ENCODE results near the gene HTRA1.

The HTRA1 gene

DNA sequence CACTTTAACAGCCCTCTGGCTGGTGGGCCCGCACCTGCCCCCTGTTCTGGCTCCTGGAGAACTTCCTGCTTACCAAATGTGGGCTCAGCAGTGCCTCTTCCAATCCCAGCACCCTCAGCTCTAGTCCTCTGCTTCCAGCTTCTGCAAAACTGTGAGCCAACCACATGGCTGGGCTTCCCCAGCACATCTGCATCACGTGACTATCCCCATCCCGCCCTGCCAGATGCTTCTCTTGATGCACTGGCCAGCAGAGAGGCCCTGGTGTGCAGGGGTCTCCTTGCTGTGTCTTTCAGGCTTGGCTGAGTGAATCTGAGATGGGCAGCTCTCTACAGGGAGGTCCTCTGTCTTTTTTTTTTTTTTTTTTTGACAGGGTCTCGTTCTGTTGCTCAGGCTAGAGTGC, 55.4 kb downstream of the HTRA1 start:
- DNase-seq (ENCODE audit: low spot score) = no peak

DNA sequence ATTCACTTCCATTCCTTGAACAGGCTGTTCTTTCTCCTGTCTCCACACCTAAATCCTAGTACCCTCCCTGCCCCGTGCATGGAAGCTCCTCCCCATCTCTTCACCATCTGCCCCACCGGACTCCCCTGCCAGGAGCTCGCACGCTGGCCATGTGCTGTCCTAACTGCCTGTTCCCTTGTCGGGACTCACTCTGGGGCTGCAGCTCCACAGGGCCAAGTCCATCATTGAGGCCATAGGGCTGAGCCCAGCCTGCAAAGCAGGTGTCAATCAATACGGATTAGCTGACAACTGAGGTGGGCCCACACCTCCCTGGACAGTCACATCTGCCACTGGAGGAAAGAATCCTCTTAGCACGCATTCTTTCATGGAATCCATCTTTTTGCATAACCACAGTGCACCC, 57.8 kb downstream of the HTRA1 start:
- DNase-seq (ENCODE audit: low spot score) = no peak

DNA sequence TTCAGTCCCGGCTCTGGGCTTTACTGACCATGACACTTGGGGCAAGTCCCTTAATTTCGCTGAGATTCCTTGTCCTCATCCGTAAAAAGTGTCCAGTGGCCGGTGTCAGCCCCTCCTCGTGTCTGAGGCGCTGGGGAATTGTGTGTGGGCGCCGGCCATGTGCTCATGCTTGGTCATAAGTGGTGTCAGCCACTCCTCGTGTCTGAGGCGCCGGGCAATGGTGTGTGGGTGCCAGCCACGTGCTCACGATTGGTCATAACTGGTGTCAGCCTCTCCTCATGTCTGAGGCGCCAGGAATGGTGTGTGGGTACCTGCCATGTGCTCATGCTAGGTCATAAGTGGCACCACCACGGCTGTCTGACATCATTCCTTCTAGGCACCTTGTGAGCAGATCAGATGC, 58.5 kb downstream of the HTRA1 start:
- DNase-seq (ENCODE audit: low spot score) = no peak

DNA sequence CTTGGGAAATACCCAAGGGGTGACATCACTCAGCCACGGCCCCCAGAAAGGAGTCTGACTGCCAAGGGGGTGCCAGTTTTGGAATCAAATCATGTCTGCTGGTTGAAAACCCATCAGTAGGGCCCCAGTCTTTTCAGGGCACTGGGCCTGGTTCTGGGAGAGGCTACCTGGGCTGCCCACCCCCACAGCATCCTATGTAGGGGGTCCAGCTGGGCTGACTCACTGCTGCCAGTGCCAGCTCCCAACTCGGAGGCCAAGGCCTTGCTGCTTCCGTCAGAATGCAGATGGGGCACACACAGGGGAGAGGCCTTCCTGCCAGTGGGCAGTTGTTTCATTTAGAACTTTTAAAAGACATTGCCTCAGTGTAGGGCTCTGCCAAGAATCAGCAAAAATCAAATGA, 59.7 kb downstream of the HTRA1 start:
- DNase-seq (ENCODE audit: low spot score) = no peak

DNA sequence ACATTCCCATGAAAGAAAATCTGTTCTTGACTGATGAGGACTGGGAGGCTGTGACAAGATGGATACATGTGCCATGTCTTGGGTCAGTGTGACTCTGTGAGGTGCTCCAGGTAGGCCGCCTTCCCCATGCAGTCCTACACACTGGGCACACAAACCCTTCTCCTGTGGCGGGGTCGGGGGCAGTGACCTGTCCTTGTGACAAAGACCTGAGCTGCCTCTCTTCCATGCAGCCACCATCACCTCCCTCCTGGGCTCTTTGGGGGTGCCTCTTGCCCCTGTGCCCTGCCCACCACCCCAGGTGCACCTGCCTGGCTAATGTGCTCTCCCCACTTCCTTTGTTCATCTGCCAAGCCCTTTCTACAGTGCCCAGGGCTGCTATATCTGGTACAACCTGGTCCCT, 63.5 kb downstream of the HTRA1 start:
- no peak for DNase-seq (ENCODE audit: low spot score)

DNA sequence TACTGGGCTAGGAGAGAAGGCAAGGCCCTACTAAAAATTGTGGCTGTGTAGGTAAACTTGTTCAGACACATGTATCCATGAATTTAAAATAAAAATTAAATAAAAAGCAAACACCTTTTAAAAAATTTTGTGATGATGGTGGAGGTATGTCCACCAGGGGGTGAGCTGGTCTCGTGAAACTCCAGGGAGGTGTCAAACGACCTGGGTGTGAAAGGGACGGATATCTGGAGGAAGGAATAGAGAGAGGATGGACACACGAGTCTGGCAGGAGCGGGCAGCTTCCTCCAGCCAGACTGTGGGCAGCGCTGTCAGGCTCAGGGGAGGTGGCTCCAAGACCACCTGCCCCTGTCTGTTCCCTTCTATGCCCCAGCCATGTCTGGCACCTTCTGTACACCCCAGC, 64.4 kb downstream of the HTRA1 start:
- DNase-seq (ENCODE audit: low spot score) = no peak

DNA sequence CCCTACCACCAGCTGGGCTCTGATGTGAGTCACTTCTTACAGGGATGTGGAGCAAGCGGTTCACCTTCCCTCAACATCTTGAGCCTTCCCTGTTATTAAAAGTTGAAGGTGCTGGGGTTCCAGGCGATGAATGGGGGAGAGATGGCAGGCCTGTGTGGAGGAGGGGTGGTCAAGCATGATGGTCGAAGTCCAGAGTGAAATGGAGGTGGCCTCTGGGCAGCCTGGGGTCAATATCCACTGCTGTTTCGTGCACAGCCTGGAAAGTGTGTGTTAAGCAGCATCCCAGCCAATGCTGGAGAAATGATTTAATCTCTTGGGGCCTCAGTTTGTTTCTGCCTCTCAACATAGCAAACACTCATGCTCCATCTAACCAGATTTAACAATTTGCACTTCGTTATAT, 65.5 kb downstream of the HTRA1 start:
- no peak for DNase-seq (ENCODE audit: low spot score)

DNA sequence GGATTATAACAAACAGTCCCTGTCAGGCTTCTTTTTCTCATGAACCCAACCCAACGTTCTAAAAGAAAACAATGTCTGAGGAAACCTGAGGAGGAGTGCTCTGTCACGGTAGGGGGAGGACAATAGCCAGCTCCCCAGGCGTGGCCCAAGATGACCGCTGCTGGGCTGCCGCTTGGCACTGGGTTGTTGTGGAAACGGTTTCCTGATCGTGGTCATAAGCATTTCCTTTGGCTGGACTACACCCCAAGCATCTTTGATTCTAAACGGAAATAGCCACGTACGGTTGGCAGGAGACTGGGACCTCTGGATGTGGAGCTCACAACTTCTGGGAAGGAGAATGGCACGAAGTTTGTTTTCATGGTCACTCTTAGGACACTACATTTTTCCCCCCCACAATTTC, 68.8 kb downstream of the HTRA1 start:
- DNase-seq (ENCODE audit: low spot score) = no peak

DNA sequence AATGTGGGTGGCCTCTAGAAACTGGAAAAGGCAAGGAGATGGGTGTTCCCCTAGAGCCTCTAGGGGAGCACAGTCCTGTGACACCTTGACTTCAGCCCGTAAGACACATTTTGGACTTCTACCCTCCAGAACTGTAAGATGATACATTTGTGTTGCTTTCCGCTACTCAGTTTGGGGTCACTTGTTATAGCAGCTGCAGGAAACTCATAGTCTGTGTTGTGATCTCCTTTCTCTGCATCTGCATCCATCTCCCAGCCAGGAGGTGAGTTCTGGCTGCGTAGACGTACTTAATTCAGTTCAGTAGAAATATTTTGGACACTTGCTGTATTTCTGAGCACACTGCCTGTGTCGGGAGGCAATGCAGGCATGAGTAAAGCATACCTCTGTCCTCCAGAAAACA, 69.9 kb downstream of the HTRA1 start:
- no peak for DNase-seq (ENCODE audit: low spot score)

DNA sequence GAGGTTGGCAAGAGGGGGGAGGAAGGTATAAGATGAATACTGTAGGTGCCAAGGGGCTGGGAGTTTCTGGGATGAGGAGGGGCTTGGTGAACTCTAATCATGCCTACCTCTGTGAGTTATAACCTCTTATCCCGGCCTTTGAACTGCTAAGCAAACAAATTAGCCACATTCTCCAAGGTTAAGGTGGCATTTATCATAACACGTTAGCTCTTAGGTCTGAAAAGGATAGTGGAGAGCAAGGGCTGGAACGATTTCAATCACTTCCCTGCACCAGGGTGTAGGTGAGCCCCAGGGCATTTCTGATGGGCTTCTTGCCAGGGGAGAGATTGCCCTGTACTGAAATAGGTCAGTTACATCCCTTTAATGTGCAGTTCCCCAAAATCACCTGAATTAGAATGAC, 70.6 kb downstream of the HTRA1 start:
- DNase-seq (ENCODE audit: low spot score) = no peak

DNA sequence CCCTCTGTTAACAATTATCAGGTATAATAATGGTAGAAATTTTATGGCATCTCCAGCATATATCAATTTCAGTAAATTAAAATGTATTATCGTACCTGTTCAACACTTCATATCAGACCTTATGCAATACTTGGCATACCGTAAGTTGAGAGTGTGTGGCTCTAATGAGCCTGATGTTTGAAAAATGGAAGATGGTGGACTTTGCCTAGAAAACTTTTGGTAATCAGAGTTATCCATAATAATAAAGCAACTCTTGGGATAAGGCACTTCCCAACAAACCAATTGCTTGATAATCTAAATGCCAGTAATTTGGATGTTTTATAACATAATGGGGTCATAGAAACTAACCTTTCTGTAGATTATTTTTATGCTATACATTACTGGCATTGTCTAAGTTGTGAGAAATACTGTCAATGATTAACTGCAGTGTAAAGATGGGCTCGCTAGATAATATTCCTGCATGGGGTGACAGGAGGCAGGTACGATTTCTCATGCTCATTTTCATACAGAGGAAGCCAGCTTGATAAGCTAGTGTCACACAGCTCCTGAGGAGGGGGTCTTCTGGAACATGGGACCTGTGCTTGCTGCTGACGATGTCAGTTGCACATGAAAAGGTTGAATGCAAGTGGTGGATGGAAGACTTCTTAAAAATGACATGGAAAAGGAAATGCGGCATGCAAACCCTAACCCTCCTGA, 71.4 kb downstream of the HTRA1 start:
- DNase-seq (ENCODE audit: low spot score) = no peak

DNA sequence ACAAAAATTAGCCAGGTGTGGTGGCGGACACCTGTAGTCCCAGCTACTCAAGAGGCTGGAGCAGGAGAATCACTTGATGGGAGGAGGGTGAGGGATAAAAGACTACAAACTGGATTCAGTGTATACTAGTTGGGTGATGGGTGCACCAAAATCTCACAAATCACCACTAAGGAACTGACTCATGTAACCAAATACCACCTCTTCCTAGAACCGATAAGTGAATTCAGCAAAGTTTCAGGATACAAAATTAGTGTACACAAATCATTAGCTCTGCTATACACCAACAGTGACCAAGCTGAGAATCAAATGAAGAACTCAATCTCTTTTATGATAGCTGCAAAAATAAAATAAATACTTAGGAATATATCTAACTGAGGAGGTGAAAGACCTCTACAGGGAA, 76.2 kb downstream of the HTRA1 start:
- DNase-seq (ENCODE audit: low spot score) = no peak

DNA sequence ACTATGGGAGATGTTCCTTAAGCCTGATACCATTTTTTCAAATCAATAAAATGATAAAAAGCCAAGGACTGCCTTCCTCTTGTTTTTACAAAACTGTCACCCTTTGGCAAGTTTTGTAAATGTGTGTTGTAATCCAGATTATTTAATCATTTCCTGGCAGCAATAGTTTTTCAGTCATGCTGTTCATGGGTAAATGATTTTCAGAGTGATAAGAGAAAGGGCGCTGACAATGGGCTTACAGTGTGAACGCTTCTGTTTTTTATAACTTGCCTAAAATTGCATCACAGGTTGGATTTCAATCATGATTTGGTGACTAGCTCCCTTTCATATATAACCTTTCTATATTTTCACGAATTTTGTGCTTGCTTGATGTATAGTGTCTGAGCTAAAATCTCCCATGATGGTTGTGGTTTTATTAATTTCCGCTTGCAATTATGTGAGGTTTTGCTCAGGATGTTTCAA, 80.2 kb downstream of the HTRA1 start:
- DNase-seq (ENCODE audit: low spot score) = no peak

DNA sequence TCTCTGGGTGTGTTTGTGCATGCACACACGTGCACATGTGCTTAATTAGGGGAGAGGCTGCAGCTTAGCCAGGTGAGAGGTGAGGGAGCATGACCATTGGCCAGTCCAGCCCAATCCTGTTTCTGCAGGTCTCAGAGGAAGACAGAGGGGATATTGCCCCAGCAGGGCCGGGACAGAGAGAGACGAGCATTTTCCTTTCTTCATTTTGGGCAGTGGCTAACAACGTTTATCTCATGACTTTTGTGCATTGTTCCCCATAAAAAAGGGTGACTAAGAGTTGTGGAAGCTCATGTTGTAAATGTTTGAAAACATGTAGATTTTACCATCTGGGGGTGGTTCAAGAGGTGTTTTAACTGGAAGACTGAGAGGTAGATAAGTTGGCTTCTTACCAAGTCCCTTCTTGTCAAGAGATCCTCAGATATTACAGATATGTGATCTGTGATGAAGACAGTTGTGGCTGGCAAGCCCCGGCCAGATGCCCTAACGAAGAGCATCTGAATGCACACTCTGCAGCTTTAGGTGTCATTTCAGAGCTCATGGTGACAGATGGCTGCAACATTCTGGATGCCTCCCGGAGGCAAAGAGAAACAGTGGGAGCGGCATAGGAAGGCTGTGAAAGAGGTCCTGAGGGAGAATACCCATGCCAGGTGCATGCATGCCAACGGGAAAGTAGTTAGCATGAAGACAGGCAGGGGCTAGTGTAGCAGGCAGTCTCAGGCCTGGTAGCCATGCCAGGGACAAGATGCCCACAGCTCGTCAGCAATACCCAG, 82.5 kb downstream of the HTRA1 start:
- DNase-seq (ENCODE audit: low spot score) = no peak

DNA sequence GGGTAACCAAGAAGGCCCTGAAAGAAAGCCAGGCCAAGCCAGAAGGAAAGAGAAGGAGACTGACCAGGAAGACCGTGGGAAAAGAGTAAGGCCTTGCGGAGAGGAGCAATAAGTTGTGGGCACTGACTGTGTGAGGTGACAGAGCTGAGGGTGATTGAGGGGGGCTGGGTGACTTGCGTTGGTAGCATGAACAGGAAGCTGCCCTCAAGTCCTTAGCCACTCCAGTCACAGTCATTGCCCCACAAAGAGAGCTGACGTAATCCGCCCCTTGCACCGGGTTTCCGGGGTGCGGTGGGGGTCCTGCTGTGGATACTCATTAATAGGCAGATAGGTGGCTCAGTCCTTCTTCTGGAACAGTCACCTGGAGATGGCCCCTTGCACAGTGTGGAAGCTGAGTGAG, 83.1 kb downstream of the HTRA1 start:
- DNase-seq (ENCODE audit: low spot score) = no peak

DNA sequence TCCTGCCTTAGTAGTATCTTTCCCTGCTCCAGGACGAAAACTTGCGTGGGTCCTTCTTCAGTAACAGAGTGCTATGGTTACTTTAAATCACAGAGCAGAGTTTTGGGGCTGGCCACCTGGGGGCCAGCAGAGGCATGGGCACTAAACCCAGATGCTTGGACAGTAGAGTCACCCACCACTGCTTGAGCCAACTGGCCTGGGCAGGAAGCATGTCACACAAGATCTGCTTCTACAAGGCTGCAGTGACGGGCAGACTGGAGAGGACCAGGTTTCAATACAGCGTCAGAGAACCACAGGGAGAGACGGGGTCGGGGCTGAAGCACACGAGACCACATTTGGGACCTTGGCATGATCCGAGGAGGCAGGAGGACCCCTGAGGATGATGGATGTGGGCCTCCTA, 84.9 kb downstream of the HTRA1 start:
- DNase-seq (ENCODE audit: low spot score) = no peak

DNA sequence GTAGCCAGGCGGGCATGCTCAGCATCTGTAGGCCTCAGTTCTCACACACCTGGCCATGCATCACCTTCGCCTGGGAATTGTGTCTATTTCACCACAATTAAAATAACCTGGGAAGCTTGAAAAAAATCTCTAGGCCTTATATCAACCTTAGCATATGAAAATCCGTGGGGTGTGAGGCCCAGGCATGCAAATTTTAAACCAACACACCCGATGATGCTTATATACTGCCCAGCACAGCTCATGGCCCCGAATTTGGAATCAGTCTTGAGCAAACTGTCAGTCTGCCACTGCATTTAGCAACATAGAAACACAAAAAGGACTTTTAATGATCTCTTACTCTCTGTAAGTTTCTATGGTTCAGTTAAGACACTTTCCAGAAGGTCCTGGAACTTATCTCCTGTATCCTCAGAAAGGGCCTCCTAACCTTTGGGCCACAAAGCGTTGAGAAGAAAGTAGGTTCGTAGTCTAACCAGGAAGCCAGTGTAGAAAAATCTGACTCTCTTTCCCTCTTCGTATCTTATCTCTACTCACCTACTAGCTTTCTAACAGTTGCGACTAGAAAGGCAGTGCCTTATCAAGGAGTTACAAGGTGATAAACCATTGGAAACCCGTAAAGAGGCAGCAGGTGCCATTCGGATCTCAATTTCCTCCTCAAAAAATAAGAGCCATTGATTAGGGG, 87.2 kb downstream of the HTRA1 start:
- no peak for DNase-seq (ENCODE audit: low spot score)

DNA sequence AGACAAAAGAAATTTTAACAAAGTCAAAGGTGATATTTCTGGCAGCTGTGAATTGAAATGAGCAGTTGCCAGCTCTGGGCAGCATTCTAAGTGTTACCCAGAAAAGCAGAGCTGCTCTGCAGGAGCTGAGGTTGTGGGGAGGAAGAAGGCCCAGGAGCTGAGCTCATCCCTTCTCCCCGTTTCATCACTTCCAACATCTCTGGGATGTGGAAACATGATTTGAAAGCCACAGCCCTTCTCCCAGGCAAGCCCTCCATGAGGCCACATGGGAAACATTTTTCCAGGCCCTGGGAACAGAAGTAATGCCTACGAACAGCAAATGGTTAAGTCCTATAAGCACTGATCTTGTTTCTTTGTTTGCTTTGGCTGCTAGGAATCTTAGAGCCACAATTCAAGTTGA, 88.3 kb downstream of the HTRA1 start:
- no peak for DNase-seq (ENCODE audit: low spot score)

DNA sequence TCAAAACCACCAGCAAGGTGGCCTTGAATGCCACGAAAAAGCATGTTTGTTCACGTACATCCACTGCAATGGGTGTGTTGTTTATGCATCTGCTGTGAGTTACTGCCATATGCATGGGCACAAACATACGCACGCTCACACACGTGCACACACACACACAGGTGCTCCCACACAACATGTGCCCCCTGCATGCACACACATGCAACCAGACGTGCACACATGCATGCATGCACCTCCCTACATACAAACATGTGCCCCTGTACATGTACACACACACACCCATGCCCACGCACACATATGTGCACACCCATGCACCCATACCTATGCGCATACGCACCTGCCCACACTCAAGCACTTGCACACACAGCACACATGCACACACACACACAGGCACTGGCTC, 89.1 kb downstream of the HTRA1 start:
- DNase-seq (ENCODE audit: low spot score) = no peak

DNA sequence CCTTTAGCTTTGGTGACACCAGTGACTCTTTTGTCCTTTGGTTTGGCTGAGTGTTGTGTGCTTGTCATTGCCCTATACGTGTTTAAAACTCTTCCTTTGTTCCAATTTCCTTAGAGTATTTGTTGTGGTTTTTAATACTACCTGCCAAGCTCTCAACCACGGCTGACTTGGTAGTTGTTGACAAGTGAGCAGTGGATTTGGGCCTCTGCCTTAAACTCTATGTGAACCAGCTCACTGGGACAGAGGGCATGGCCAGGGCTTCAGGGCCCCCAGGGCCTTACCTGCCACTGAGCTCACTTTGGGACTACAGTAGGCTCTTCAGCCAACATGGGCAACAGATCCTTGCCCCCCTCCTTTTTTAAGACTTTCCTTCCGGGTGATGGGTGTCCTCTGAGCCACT, 89.6 kb downstream of the HTRA1 start:
- DNase-seq (ENCODE audit: low spot score) = no peak

DNA sequence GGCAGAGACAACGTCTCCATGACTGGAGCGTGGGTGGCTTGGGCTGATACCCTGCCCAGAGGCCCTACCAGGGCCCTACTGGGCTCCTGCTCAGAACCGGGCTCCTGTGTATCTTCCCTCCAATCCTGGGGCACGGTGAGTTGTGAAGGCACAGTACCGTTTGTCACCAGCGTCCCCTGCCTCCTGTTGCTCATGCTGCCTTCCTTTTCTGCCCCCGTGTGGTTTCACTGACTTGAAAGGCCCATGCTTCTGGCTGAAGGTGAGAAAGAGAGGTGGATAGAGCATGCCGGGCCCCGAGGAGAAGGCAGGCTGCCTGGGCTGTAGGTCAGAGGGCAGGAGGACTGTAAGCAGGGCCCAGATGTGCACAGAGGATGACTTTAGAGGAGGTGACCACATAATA, 90.1 kb downstream of the HTRA1 start:
- no peak for DNase-seq (ENCODE audit: low spot score)

DNA sequence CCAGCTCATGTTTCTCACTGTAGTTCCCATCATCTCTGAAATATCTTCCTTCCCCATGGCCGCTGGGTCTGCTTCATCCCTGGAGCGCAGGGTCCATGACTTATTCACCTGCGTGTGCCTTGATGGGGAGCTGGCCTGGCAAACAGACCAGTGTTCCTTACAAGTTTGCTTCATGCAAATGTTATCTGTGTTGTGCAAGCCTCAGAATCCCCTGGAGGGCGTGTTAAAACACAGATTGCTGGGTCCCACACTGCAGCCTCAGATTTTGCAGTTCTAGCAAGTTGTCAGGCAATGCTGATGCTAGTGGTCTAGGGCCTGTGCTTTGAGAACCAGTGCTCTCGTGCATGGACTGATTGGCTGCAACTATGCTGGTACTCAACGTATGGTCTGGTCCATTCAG, 92.0 kb downstream of the HTRA1 start:
- no peak for DNase-seq (ENCODE audit: low spot score)

Measured in hematopoietic multipotent progenitor cell treated with erythropoietin and hydrocortisone succinate and interleukin-3 and kit ligand, for 15 days (in vitro differentiated cells).